NB4 (cell line): Measurements from ENCODE around the gene EXOC6B.

Experiments
- DNase-seq: peaks from one replicate; pipeline ENCODE4 v3.0.0; 2010; ENCODE audit warnings: low read depth
- H3K4me3 ChIP-seq: one replicate; pipeline ENCODE4 v1.5.1; 2011; ENCODE audit warnings: mild to moderate bottlenecking, low read depth, low read length, moderate library complexity
- MYC ChIP-seq: IDR thresholded peaks from 2 replicates; pipeline ENCODE4 v1.6.1; 2011; ENCODE audit warnings: low read depth, low read length
- POLR2A ChIP-seq: IDR thresholded peaks from 2 replicates; pipeline ENCODE4 v1.6.1; 2011; ENCODE audit warnings: mild to moderate bottlenecking; ENCODE audit not compliant: insufficient read length; ENCODE audit errors: extremely low read depth
- TF ChIP-seq, protein P1 (sequence below): IDR thresholded peaks from one replicate; pipeline ENCODE4 v1.5.1; 2012; ENCODE audit warnings: low read depth, low read length
- TF ChIP-seq, protein P2 (sequence below): IDR thresholded peaks from 2 replicates; pipeline ENCODE4 v1.6.1; 2011; ENCODE audit warnings: low read depth, low read length

The EXOC6B gene

DNA sequence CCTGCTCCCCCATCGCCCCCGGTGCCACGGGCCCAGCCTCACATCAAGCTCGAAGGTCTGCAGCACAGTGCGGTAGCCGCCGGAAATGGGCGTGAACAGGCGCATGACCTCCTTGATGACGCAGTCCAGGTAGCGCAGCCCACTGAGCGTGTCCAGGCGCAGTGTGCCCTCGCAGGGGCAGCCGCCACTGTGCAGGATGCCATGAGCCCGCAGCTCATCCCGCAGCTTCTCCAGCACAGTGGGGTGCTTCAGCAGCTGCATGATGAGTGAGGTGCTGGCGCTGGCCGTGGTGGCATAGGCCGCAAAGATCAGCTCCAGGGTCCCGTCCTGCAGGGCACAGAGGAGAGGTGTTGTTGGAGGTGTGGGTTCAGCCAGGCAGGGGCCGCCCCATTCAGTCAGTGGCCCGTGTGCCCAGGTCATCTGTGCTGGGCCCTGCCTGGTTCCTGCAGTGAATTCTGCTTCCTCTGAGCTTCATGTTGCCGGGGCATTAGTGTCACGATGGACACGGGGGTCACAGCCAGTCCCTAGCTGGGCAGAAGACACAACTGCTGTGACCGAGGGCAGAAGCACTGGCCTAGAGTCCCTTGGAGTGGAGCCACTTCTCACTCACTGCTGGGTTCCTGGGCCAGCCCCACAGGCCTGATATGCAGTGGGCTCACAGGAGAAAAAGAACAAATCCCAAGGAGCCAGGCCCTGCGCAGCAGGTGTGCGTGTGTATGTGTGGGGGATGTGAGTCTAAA lies 692.7 kb downstream of the EXOC6B start:
- TF ChIP-seq, protein P1, sequence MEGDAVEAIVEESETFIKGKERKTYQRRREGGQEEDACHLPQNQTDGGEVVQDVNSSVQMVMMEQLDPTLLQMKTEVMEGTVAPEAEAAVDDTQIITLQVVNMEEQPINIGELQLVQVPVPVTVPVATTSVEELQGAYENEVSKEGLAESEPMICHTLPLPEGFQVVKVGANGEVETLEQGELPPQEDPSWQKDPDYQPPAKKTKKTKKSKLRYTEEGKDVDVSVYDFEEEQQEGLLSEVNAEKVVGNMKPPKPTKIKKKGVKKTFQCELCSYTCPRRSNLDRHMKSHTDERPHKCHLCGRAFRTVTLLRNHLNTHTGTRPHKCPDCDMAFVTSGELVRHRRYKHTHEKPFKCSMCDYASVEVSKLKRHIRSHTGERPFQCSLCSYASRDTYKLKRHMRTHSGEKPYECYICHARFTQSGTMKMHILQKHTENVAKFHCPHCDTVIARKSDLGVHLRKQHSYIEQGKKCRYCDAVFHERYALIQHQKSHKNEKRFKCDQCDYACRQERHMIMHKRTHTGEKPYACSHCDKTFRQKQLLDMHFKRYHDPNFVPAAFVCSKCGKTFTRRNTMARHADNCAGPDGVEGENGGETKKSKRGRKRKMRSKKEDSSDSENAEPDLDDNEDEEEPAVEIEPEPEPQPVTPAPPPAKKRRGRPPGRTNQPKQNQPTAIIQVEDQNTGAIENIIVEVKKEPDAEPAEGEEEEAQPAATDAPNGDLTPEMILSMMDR, result no peak
- TF ChIP-seq, protein P2, sequence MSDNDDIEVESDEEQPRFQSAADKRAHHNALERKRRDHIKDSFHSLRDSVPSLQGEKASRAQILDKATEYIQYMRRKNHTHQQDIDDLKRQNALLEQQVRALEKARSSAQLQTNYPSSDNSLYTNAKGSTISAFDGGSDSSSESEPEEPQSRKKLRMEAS, result no peak
- TF ChIP-seq MYC (no peak), POLR2A (no peak)
- no peak overlapping the region for H3K4me3 ChIP-seq
- DNase-seq, result no peak

DNA sequence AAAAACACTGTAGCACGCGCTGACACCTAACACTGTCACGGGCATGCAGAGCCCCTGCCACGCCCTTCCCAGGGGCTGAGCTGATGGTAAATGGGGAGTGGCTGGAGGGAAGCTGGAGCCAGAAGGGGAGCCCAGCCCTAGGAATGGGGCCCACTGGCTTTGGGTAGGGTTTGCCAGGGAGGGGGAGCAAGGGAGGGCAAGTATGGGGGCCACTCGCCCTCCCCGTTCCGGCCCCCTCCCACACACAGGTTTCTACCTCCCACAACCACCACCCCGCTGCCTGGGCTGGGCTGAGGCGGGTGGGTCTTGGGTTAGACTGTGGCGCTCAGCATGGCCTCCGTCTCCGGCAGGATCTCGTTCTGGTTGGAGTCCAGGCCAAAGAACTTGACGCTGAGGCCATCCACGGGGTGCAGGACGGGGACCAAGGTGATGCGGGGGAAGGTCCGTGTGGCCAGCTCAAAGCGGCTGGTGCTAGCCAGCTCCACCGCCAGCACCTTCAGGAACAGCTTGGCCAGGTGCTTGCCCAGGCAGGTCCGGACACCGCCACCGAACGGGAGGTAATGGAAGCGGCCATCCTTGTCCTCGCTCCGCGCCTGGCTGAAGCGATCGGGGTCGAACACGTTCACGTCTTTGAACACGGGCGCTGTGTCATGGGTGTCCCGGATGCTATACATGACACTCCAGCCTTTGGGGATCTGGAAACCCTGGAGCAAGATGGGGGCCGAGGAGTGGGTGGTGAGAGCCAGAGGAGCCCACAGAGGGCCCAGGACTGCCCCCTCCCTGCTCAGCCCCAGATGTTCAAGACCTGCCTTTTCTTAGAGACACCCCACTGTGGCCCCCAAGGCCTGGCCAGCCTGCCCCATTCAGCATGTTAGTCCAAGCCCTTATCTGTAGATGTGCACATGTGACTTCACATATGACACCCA lies 693.7 kb downstream of the EXOC6B start:
- TF ChIP-seq, protein P1, result no peak
- TF ChIP-seq, protein P2, result no peak
- no peak for TF ChIP-seq POLR2A
- TF ChIP-seq MYC, result no peak
- H3K4me3 ChIP-seq, result no peak overlapping the region
- no peak for DNase-seq

DNA sequence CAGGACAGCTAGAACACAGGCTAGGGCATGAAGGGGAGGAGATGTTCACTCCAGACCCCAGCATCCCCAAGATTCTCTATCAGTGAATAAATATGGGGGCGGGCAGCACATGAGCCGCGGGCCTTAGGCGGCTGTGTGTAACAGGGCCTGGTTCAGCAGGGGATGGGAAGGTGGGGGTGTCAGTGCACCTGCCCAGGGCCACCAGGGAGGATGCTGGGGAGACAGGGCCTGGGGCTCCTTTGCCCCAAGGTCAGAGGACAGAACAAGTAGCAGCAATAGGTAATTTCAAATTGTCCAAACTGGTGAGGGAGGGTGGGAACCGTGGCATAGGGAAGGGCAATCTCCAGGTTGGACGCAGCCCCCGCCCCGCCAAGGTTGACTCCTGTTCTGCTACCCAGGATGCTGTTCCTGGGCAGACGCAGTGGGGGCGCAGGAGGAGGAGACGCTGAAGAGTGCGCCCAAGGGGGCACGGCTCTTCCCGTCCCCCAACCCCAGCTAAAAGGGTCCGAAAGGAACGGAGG lies 694.4 kb downstream of the EXOC6B start:
- TF ChIP-seq POLR2A (no peak), MYC (no peak)
- TF ChIP-seq, protein P1, result no peak
- DNase-seq, result no peak
- H3K4me3 ChIP-seq, result no peak overlapping the region

DNA sequence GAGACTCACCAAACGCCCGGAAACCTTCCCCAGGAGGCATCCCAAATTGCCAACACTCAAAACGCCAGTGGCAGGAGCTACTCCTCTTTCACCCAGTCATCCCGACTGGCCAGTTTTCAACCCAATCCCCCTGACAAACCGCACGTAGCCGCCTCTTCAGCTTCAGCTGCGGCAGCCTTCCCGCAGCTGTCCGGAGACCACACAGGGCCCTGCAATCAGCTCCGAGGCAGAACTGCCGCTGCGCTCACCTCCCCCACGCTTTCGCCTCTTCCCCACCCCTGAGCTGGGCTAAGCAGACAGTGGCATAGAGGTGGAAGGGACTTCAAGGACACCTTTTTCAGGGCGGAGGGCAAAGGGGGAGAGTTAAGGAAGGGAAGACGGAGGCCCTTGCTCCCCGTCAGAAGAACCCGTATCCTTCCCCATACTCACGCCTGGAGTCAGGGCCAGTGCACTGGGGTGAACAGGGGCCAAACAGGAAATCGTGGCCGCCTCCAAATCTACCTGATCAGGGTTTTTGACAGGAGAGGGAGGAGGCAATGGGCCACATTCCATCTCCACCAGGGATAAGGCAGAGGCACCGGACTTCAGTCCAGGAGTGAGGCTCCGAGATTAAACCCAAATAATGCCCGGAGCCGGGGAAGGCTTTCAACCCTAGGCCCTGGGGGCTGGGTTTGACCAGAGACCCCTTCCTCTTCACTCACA lies 695.0 kb downstream of the EXOC6B start:
- TF ChIP-seq MYC (no peak), POLR2A (no peak)
- TF ChIP-seq, protein P1, result no peak
- TF ChIP-seq, protein P2, result no peak
- DNase-seq, result no peak
- no peak overlapping the region for H3K4me3 ChIP-seq

DNA sequence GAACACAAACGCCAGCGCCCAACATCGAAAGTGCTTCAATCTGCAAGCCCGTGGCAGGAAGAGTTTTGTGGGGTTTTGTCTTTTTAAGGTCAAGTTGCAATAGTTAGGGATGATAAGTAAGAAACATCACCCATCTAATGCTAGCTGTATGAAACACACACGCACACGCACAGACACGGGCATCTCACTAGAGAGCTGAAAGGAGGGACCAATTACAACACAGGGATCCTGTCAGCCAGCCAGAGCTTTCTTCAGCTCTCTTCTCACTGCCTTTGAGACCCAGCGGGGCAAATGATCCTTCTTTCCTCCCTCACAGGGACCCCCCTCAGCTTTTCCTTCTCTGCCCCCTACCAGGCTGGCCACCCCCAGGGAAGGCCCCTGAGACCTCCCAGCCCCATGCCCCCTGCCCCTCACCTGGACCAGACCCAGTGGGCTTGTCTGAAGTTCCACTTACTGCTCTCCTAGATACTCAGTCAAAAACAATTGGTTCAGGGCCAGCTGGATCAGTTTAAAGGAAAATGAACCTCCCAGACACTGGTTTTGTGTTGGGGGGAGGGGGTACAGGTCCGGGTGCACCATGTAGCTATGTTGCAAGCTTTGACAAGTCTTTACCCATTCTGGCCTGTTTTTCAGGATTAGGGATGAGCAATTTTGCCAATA lies 696.0 kb downstream of the EXOC6B start:
- no peak for DNase-seq
- TF ChIP-seq, protein P2, result no peak
- no peak for TF ChIP-seq MYC
- TF ChIP-seq, protein P1, result no peak
- no peak for TF ChIP-seq POLR2A
- H3K4me3 ChIP-seq, result no peak overlapping the region
